ENCODE data around the gene TMEM187. TPM values are rescaled to one million over a fixed set of nuclear protein-coding genes. Genes with fewer than 3 reads are reported as not detected.

TMEM187 gene
- total and polyA plus RNA-seq, 2 donors (not counting 3 experiments of a cell fraction or from before 2014, with no cell fraction given) = 2.6 to 15.7 TPM

DNA sequence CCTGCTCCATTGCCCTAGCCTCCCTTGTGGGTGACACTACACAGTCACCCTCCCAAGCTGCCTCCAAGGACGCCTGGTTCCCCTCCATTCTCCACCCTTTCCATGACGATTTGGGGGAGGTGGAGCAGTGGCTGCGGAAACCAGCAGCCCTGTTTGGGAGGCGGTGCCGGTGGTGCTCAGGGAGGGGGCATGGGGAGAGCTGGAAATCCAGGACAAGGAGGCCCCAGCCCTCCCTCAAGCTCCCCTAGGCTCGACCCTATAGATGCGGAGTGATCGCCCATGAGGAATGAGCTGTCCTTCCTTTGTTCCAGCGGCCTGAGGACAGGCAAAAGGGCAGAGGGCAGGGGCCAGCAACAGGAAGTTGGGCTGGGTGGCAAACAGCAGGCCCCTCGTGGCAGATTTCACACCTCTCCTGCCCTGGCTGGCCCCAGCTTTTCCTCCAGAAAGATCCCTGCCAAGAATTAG, 24.5 kb upstream of the TMEM187 start:
- ChIA-PET POLR2A (interaction anchor here (1.0 to 1.3 kb wide), 2 partner anchors 20 to 23 kb away, joined by 5 read pairs; no protein-coding TSS in a partner anchor), CTCF (interaction anchor here (1.6 to 9.4 kb wide), 10 partner anchors 9 to 184 kb away, joined by 4 to 253 read pairs (median 8); partner anchors contain the start of genes ARHGAP4, IDH3G, NAA10 and PLXNB3)
- intact Hi-C loops (cut with micrococcal nuclease) = no loop called here
- H3K9ac ChIP-seq (replicated peaks; ENCODE audit: extremely low read depth, insufficient read depth, low read length) = no peak overlapping the region
- H3K4me3 ChIP-seq (replicated peaks in 1 of 3; ENCODE audit: insufficient read depth in 1 of 3, low read depth in 1 of 3, low read length in 3 of 3) = no peak overlapping the region
- H4K20me1 ChIP-seq (replicated peaks; ENCODE audit: control insufficient read depth, extremely low read depth, insufficient read depth, low read length) = no peaks in the 10 kb centered on the region
- H3K27ac ChIP-seq (ENCODE audit: insufficient read depth, low read depth, low read length) = peak overlapping the region; percentile 38
- H3K9me3 ChIP-seq (replicated peaks; ENCODE audit: control insufficient read depth, insufficient read depth, low read length) = no peaks in the 10 kb centered on the region
- dilution Hi-C loops (cut with MboI; ENCODE audit: extremely low pct_ligation_motif_present, low sequenced_read_pairs) = no loop called here
- TF ChIP-seq JUN (IDR thresholded peaks at IDR 0.05; ENCODE audit: borderline replicate concordance, insufficient read depth, insufficient read length, low read depth) (no peak), POLR2A (IDR thresholded peaks at IDR 0.05; ENCODE audit: low read depth, low read length) (no peak), MYC (IDR thresholded peaks at IDR 0.05; ENCODE audit: low read depth, low read length) (no peak), POLR2AphosphoS5 (IDR thresholded peaks at IDR 0.05; ENCODE audit: insufficient read depth, low read depth, low read length) (no peak), FOS (IDR thresholded peaks at IDR 0.05; ENCODE audit: borderline replicate concordance, insufficient read depth, low read length) (no peak), EZH2 (IDR thresholded peaks at IDR 0.05; ENCODE audit: borderline replicate concordance, low read depth, low read length, severe bottlenecking) (no peak), GATA2 (IDR thresholded peaks at IDR 0.05; ENCODE audit: insufficient read depth, insufficient read length, low read depth, low read length) (no peak)
- TF ChIP-seq, protein P1, sequence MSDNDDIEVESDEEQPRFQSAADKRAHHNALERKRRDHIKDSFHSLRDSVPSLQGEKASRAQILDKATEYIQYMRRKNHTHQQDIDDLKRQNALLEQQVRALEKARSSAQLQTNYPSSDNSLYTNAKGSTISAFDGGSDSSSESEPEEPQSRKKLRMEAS (IDR thresholded peaks at IDR 0.05; ENCODE audit: insufficient read depth, insufficient read length) = no peak
- TF ChIP-seq, protein P2, sequence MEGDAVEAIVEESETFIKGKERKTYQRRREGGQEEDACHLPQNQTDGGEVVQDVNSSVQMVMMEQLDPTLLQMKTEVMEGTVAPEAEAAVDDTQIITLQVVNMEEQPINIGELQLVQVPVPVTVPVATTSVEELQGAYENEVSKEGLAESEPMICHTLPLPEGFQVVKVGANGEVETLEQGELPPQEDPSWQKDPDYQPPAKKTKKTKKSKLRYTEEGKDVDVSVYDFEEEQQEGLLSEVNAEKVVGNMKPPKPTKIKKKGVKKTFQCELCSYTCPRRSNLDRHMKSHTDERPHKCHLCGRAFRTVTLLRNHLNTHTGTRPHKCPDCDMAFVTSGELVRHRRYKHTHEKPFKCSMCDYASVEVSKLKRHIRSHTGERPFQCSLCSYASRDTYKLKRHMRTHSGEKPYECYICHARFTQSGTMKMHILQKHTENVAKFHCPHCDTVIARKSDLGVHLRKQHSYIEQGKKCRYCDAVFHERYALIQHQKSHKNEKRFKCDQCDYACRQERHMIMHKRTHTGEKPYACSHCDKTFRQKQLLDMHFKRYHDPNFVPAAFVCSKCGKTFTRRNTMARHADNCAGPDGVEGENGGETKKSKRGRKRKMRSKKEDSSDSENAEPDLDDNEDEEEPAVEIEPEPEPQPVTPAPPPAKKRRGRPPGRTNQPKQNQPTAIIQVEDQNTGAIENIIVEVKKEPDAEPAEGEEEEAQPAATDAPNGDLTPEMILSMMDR (IDR thresholded peaks at IDR 0.05; ENCODE audit: extremely low read depth in 1 of 2, insufficient read depth in 1 of 2, low read depth in 1 of 2, low read length in 2 of 2) = no peak
- no peak overlapping the region for H2AFZ ChIP-seq (ENCODE audit: low read depth, low read length)
- H3K4me1 ChIP-seq (ENCODE audit: control insufficient read depth, extremely low read depth, insufficient read depth, low read length) = peaks cover 31% of the 10 kb centered on the region
- H3K27me3 ChIP-seq (ENCODE audit: control insufficient read depth in 2 of 2, insufficient read depth in 2 of 2, low read length in 2 of 2) = no peaks in the 10 kb centered on the region
- no peak overlapping the region for H3K4me2 ChIP-seq (ENCODE audit: insufficient read depth, low read length)
- TSS peak; percentile 42 for BruUV-seq (replicated peaks)
- no peaks in the 10 kb centered on the region for H3K9me1 ChIP-seq (replicated peaks; ENCODE audit: control insufficient read depth, extremely low read depth, insufficient read depth, low read length)
- DNase-seq (ENCODE audit: low read depth, low spot score) = no peak
- H3K36me3 ChIP-seq (ENCODE audit: control insufficient read depth in 2 of 2, extremely low read depth in 1 of 2, insufficient read depth in 2 of 2, low read length in 2 of 2) = peaks cover 15 to 16% of the 10 kb centered on the region in 2 experiments
- peaks cover 9% of the 10 kb centered on the region for H3K79me2 ChIP-seq (ENCODE audit: control insufficient read depth, insufficient read depth, low read length)
- FAIRE-seq = peak; percentile 68

Measured in endothelial cell of umbilical vein (primary cell).